ENCODE measurements around the gene DPP8. TPM values are rescaled to one million over a fixed set of nuclear protein-coding genes. Genes with fewer than 3 reads are reported as not detected.

The DPP8 gene
- total and polyA plus RNA-seq, 10 of the 15 experiments (the other 5 are each of a cell fraction or from before 2014, with no cell fraction given), result 12.0 to 30.6 (median 24.3) TPM

DNA sequence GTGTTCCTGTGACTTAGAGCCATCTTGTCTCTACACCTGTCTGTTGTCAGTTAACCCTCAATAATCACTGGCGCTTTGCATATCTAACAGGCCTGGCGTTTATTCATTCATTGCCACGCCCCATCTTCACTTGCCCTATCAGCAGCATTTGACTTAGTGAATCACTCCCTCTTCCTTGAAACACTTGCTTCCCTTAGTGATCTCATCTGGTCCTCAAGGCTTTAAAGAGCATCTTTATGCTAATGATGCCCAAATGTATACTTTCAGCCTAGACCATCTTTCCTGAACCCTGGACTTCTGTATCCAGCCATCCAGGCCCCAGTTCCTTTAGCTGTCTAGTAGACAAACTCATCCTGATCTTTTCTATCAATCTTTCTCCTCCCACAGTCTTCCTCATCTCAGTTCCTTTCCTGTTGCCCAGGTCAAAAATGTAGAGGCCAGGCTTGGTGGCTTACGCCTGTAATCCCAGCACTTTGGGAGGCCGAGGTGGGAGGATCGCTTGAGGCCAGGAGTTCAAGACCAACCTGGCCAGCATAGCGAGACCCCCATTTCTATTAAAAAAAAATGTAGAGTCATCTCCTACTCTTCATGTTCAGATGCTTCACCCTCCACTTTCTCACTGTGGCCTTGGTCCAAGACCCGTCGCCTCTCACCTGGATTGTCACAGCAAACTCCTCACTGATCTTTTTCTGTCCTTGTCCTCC, 93.4 kb downstream of the DPP8 start (continued):
- TF ChIP-seq RBBP5 (conservative IDR thresholded peaks at IDR 0.05), result no peak

DNA sequence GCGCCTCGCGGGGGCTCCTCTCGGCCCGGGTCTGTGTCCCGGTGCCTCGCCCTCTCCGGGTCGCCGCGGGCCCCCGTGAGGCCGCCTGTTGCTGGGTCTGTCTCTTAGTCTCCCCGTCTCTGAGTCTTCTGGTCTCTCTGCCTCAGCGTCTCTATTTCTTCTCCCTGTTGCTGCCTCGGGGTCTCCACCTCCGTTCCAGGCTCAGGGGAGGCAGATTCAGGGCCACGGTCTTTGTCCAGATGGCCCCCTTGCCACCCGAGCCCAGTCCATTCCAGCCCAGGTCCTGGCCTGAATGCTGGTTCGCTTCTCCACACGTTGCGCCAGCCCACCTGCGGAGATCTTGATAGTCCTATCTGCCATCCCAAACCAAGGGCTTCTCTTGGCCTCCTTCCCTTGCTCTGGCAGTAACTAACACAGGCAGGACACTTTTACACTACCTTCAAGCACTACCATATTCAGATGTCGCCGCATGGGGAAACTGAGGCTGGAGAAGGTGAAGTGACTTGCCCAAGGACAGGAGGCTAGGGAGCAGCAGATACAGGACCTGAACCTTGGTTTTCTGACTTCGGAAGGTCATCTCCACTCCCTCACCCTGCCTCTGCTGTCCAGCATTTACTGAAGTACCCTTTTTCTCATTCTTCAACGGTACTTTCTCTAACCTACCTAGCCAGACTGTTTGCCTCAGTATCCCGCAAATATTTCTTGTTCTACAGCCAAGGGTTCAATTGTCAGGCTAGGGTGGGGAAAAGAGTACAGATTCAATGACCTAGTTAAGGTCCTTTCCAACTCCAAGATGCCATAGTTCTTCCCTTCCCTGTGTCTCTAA, 94.1 kb downstream of the DPP8 start:
- Histone ChIP-seq H4K20me1 (ENCODE audit: control insufficient read depth, insufficient read depth) (no peaks in the 10 kb centered on the region), H3K27me3 (replicated peaks in 1 of 2; ENCODE audit: control insufficient read depth in 2 of 2, insufficient read depth in 2 of 2, low read length in 1 of 2) (peaks cover 2 to 11% of the 10 kb centered on the region in 2 experiments), H3K9ac (ENCODE audit: control insufficient read depth, insufficient read depth, low read length) (no peak overlapping the region), H3K27ac (ENCODE audit: control insufficient read depth, insufficient read depth) (no peak overlapping the region), H3K4me2 (ENCODE audit: control insufficient read depth, insufficient read depth) (no peak overlapping the region; the same call in 1 of the 2 replicates), H3K79me2 (ENCODE audit: control insufficient read depth, insufficient read depth, low read length) (no peaks in the 10 kb centered on the region), H3K4me3 (no peak overlapping the region), H3K36me3 (ENCODE audit: control insufficient read depth in 2 of 2, insufficient read depth in 2 of 2, low read length in 1 of 2) (no peaks in the 10 kb centered on the region), H3K9me3 (replicated peaks; ENCODE audit: control insufficient read depth, insufficient read depth, low read length) (no peaks in the 10 kb centered on the region), H3K4me1 (ENCODE audit: control insufficient read depth, insufficient read depth, low read length) (peaks cover 7% of the 10 kb centered on the region), H2AFZ (ENCODE audit: control insufficient read depth, low read depth, low read length) (no peak overlapping the region; the same call in 1 of the 2 replicates)
- intact Hi-C loops (cut with micrococcal nuclease; ENCODE audit: unreplicated experiment) (no loop called here), in situ Hi-C loops (cut with MboI) (no loop called here)
- SMC1A ChIA-PET (ENCODE audit: uncharacterized antibody, unreplicated experiment), result no interaction called here
- POLR2A ChIA-PET, result no interaction called here
- no peak for DNase-seq (ENCODE audit: low read depth, low spot score)
- no peak for FAIRE-seq
- RAD21 ChIA-PET (ENCODE audit: unreplicated experiment), result no interaction called here
- 27% methylated on average over 25 of the region's 28 CpGs for WGBS (ENCODE audit: insufficient coverage, insufficient replicate concordance, low lambda C conversion rate, missing lambda C conversion rate)
- TF ChIP-seq, protein P1, sequence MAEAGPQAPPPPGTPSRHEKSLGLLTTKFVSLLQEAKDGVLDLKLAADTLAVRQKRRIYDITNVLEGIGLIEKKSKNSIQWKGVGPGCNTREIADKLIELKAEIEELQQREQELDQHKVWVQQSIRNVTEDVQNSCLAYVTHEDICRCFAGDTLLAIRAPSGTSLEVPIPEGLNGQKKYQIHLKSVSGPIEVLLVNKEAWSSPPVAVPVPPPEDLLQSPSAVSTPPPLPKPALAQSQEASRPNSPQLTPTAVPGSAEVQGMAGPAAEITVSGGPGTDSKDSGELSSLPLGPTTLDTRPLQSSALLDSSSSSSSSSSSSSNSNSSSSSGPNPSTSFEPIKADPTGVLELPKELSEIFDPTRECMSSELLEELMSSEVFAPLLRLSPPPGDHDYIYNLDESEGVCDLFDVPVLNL (IDR thresholded peaks at IDR 0.05; ENCODE audit: low read depth, low read length), result no peak
- no peak for TF ChIP-seq PML (IDR thresholded peaks at IDR 0.05; ENCODE audit: low read length)
- CTCF ChIA-PET, result no interaction called here
- BruUV-seq (replicated peaks), result no TSS peak
- no peak for ATAC-seq
